GM12891 (cell line): ENCODE data around the gene RAB26.
"Not testable (repeated sequence)": the region's sequence is repeated elsewhere in the genome, so short reads cannot be mapped to it uniquely, and the experiment has no call there.

Experiments used
- POLR2A ChIP-seq: IDR thresholded peaks from 2 replicates; pipeline ENCODE4 v1.6.1; 2011; ENCODE audit warnings: low read depth, low read length, control low read depth
- POLR2AphosphoS5 ChIP-seq: IDR thresholded peaks from 2 replicates; pipeline ENCODE4 v1.6.1; 2011; ENCODE audit warnings: low read depth, low read length, control low read depth
- TAF1 ChIP-seq: IDR thresholded peaks from 2 replicates; pipeline ENCODE4 v1.6.1; 2011; ENCODE audit warnings: low read depth, low read length, control low read depth

DNA sequence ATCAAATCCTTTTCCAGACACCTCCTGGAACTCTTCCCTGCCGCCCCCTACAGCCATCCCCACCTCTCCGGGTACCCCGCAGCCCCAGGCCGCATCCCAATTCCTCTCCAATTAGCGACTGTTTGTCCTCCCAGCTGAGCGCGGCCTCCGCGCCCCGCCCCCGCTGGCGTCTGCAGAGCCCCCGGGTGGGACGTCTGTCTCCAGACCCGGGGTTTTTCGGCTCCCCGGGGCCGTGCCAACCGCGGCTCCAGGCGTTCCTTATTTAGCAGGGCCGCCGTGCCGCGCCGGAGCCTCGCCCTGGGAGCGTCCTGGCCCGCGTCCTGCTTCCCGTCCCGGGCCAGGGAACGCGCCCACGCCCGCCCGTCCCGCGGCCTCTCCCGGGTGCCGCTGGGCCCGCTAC, 13.4 kb upstream of the RAB26 start:
- not testable (repeated sequence) for TF ChIP-seq POLR2AphosphoS5, POLR2A, TAF1
